Measurements from ENCODE around the gene TMEM18.

TMEM18 gene

GRCh38 chr2:681312-681711 is 4.1 kb upstream of the TMEM18 start:
- no peak for TF ChIP-seq CTCF (IDR thresholded peaks at IDR 0.05; ENCODE audit: insufficient read depth, low read length, missing control alignments)
- ChIA-PET CTCF (no interaction called here), POLR2A (no interaction called here)
- DNase-seq (ENCODE audit: low read depth, low spot score) = no peak
- H3K4me3 ChIP-seq (ENCODE audit: low read depth, low read length) = no peak overlapping the region

- no peak for TF ChIP-seq CTCF (IDR thresholded peaks at IDR 0.05; ENCODE audit: insufficient read depth, low read length, missing control alignments)
- CTCF ChIA-PET = no interaction called here
- POLR2A ChIA-PET = no interaction called here
These were observed 3.3 kb upstream of the TMEM18 start for GRCh38 chr2:680496-680895.

GRCh38 chr2:678964-679363 is 1.8 kb upstream of the TMEM18 start:
- ChIA-PET CTCF (interaction anchor here (1.4 kb wide), 1 partner anchor 866 kb away, joined by 5 read pairs; no protein-coding TSS in a partner anchor), POLR2A (no interaction called here)
- no peak for TF ChIP-seq CTCF (IDR thresholded peaks at IDR 0.05; ENCODE audit: insufficient read depth, low read length, missing control alignments)
- DNase-seq (ENCODE audit: low read depth, low spot score) = no peak
- H3K4me3 ChIP-seq (ENCODE audit: low read depth, low read length) = no peak overlapping the region

More at GRCh38 chr2:680496-680895, 3.3 kb upstream of the TMEM18 start:
- DNase-seq (ENCODE audit: low read depth, low spot score) = no peak
- H3K4me3 ChIP-seq (ENCODE audit: low read depth, low read length) = no peak overlapping the region

GRCh38 chr2:677959-678550 is 849 bp upstream of the TMEM18 start:
- ChIA-PET POLR2A (interaction anchor here (0.6 to 0.7 kb wide), 2 partner anchors 11 to 199 kb away, joined by 3 read pairs; no protein-coding TSS in a partner anchor), CTCF (interaction anchor here (0.9 to 1.4 kb wide), 3 partner anchors 867 to 872 kb away, joined by 3 to 5 read pairs (median 5); no protein-coding TSS in a partner anchor)
- no peak for TF ChIP-seq CTCF (IDR thresholded peaks at IDR 0.05; ENCODE audit: insufficient read depth, low read length, missing control alignments)
- H3K4me3 ChIP-seq (ENCODE audit: low read depth, low read length) = peak overlapping the region; percentile 100
- no peak for DNase-seq (ENCODE audit: low read depth, low spot score)

GRCh38 chr2:676647-677055 is 555 bp downstream of the TMEM18 start:
- DNase-seq (ENCODE audit: low read depth, low spot score) = peak; percentile 85
- H3K4me3 ChIP-seq (ENCODE audit: low read depth, low read length) = peak overlapping the region; percentile 95
- TF ChIP-seq CTCF (IDR thresholded peaks at IDR 0.05; ENCODE audit: insufficient read depth, low read length, missing control alignments) = no peak
- ChIA-PET CTCF (interaction anchor here (1.4 kb wide), 1 partner anchor 10 kb away, joined by 4 read pairs; no protein-coding TSS in a partner anchor), POLR2A (interaction anchor here (0.7 to 1.2 kb wide), 3 partner anchors 9 to 274 kb away, joined by 3 to 5 read pairs (median 3); partner anchors contain the start of gene SNTG2)

- POLR2A ChIA-PET = interaction anchor here (1.1 to 1.2 kb wide), 2 partner anchors 9 to 65 kb away, joined by 3 to 5 read pairs; no protein-coding TSS in a partner anchor
- peak; percentile 51 for TF ChIP-seq CTCF (IDR thresholded peaks at IDR 0.05; ENCODE audit: insufficient read depth, low read length, missing control alignments)
- CTCF ChIA-PET = interaction anchor here (1.4 kb wide), 1 partner anchor 10 kb away, joined by 4 read pairs; no protein-coding TSS in a partner anchor
- H3K4me3 ChIP-seq (ENCODE audit: low read depth, low read length) = peak overlapping the region; percentile 95
- peak; percentile 60 for DNase-seq (ENCODE audit: low read depth, low spot score)
These were observed 1.1 kb downstream of the TMEM18 start for GRCh38 chr2:675982-676646.

Measured in AG04449 (cell line).